Prostate gland (tissue), 2 donors: Measurements from ENCODE around the gene ARAP3. TPM values are rescaled to one million over a fixed set of nuclear protein-coding genes. Genes with fewer than 3 reads are reported as not detected.
A peak's percentile ranks its signal among the peaks of the same experiment; 100 is the strongest.
"Not testable (repeated sequence)": the region's sequence is repeated elsewhere in the genome, so short reads cannot be mapped to it uniquely, and the experiment has no call there.

Source experiments
- DNase-seq: peaks from one replicate; pipeline ENCODE4 v3.0.0-alpha.2; 2019; ENCODE audit warnings: low spot score
- H3K27ac ChIP-seq, 2 donors: fragments of 200-600 bp; sonication (generic); 2 replicates each; pipeline ENCODE4 v1.5.1; 2017 to 2019
- H3K27me3 ChIP-seq: fragments of 200-600 bp; sonication (generic); replicated peaks from 2 replicates; pipeline ENCODE4 v1.5.1; 2019; ENCODE audit not compliant: insufficient read depth
- H3K36me3 ChIP-seq, 2 donors: fragments of 200-600 bp; sonication (generic); 1 replicate in 1 of 2; 2 replicates in 1 of 2; pipeline versions ENCODE4 v1.5.1 to v1.8.1; 2017 to 2019
- H3K4me1 ChIP-seq: fragments of 200-600 bp; sonication (generic); replicated peaks from 2 replicates; pipeline ENCODE4 v1.5.1; 2019
- H3K4me3 ChIP-seq, 2 donors: fragments of 200-600 bp; sonication (generic); 2 replicates each; pipeline ENCODE4 v1.5.1; 2017 to 2019
- H3K9me3 ChIP-seq: fragments of 200-600 bp; sonication (generic); 2 replicates; pipeline ENCODE4 v1.5.1; 2017
- CTCF ChIP-seq, 4 experiments: fragments of 200-600 bp in 2 of 4; fragments of 450-650 bp in 2 of 4; sonication (generic) in 2 of 4; IDR thresholded peaks; 1 replicate in 3 of 4; 2 replicates in 1 of 4; pipeline ENCODE4 v1.5.1; 2016 to 2019; ENCODE audit warnings: antibody characterized with exemption in 4 of 4, mild to moderate bottlenecking in 2 of 4, moderate library complexity in 2 of 4
- POLR2A ChIP-seq: fragments of 450-650 bp; IDR thresholded peaks from one replicate; pipeline ENCODE4 v1.6.1; 2016; ENCODE audit warnings: antibody characterized with exemption, mild to moderate bottlenecking
- POLR2AphosphoS5 ChIP-seq: sonication (generic); formaldehyde crosslinking; IDR thresholded peaks from one replicate; pipeline ENCODE4 v1.6.1; 2017; ENCODE audit warnings: antibody characterized with exemption
- WGBS: methylation state at CpG from one replicate; pipeline ENCODE4 v1.1.5; 2018; 5-methylcytosine and 5-hydroxymethylcytosine counted together
- intact Hi-C: fragments of 100-400 bp; cut with DNase I; formaldehyde crosslinking; loops from one replicate; pipeline ENCODE4 v1.14.2; 2022
- total RNA-seq, 2 donors: library from RNA; depleted of rRNA; stranded (reverse); fragments of >200 nt; gene quantifications; one replicate each; pipeline ENCODE4 v1.1.0, GENCODE V29; 2016

ARAP3 gene
- total RNA-seq, result 1 to 10 TPM; 4.0 to 8.4 TPM

GRCh38 chr5:141681695-141682641 lies at the start of gene ARAP3:
TSS of gene ARAP3 (minus strand) at chr5:141682230. CDS start at chr5:141680486, 1,744 bp downstream.
- H3K36me3 ChIP-seq, result no peaks in the 10 kb centered on the region
- no peak for TF ChIP-seq POLR2AphosphoS5
- TF ChIP-seq POLR2A, result peak; percentile 40

GRCh38 chr5:141729387-141730006 lies 47.5 kb upstream of the ARAP3 start:
- no peaks in the 10 kb centered on the region for H3K9me3 ChIP-seq
- no peak overlapping the region for H3K27ac ChIP-seq
- TF ChIP-seq POLR2A, result no peak
- TF ChIP-seq POLR2AphosphoS5, result no peak
- TF ChIP-seq CTCF (IDR thresholded peaks at IDR 0.05), result no peak
- H3K36me3 ChIP-seq, result no peaks in the 10 kb centered on the region
- no peaks in the 10 kb centered on the region for H3K4me1 ChIP-seq
- DNase-seq, result no peak
- no peaks in the 10 kb centered on the region for H3K27me3 ChIP-seq
- WGBS, result 65% methylated on average over 6 of the region's 6 CpGs
- H3K4me3 ChIP-seq, result no peak overlapping the region
- intact Hi-C loops, result no loop called here

More at GRCh38 chr5:141681695-141682641, at the start of gene ARAP3:
- H3K4me1 ChIP-seq, result no peaks in the 10 kb centered on the region
- H3K4me3 ChIP-seq, result peak within 1 kb of the TSS; percentile 36 to 49
- no peaks in the 10 kb centered on the region for H3K9me3 ChIP-seq
- peak within 1 kb of the TSS; percentile 66 to 67 for H3K27ac ChIP-seq
- no peaks in the 10 kb centered on the region for H3K27me3 ChIP-seq
- 4% methylated on average over 71 of the region's 77 CpGs for WGBS
- intact Hi-C loops, result no loop called here
- peak; percentile 63 for DNase-seq

GRCh38 chr5:141725891-141726290 lies 43.9 kb upstream of the ARAP3 start:
- Histone ChIP-seq H3K4me3 (no peak overlapping the region), H3K36me3 (no peaks in the 10 kb centered on the region), H3K9me3 (no peaks in the 10 kb centered on the region), H3K4me1 (no peaks in the 10 kb centered on the region), H3K27me3 (no peaks in the 10 kb centered on the region), H3K27ac (no peak overlapping the region)
- TF ChIP-seq POLR2A (no peak), CTCF (IDR thresholded peaks at IDR 0.05) (no peak), POLR2AphosphoS5 (no peak)
- intact Hi-C loops, result no loop called here
- 67% methylated on average over 3 of the region's 3 CpGs for WGBS
- no peak for DNase-seq

GRCh38 chr5:141725174-141725573 lies 43.1 kb upstream of the ARAP3 start:
- H3K4me1 ChIP-seq, H3K27ac ChIP-seq, H3K9me3 ChIP-seq, H3K36me3 ChIP-seq, DNase-seq, intact Hi-C loops, H3K27me3 ChIP-seq, H3K4me3 ChIP-seq: not testable (repeated sequence)
- WGBS, result 82% methylated on average over 5 of the region's 5 CpGs

- no peaks in the 10 kb centered on the region for H3K36me3 ChIP-seq
- no peak overlapping the region for H3K4me3 ChIP-seq
- no peak for TF ChIP-seq POLR2A
- TF ChIP-seq CTCF (IDR thresholded peaks at IDR 0.05), result no peak
- TF ChIP-seq POLR2AphosphoS5, result no peak
- intact Hi-C loops, result no loop called here
- no peaks in the 10 kb centered on the region for H3K9me3 ChIP-seq
- no peaks in the 10 kb centered on the region for H3K27me3 ChIP-seq
- no peak overlapping the region for H3K27ac ChIP-seq
- H3K4me1 ChIP-seq, result no peaks in the 10 kb centered on the region
- DNase-seq, result no peak
These were observed 40.2 kb upstream of the ARAP3 start for GRCh38 chr5:141722266-141722665.
